Parathyroid adenoma (tissue), 2 donors: ENCODE measurements around the gene ADCY6.

Experiments used
- H2AFZ ChIP-seq: fragments of 300-600 bp; sonication (generic); one replicate; pipeline ENCODE4 v1.7.0; 2017; ENCODE audit warnings: antibody characterized with exemption, mild to moderate bottlenecking
- H3K27ac ChIP-seq: fragments of 300-600 bp; sonication (generic); one replicate; pipeline ENCODE4 v1.7.0; 2017
- H3K27me3 ChIP-seq: fragments of 300-600 bp; sonication (generic); one replicate; pipeline ENCODE4 v1.7.0; 2017; ENCODE audit warnings: low read length; ENCODE audit not compliant: control insufficient read depth, insufficient read depth
- H3K36me3 ChIP-seq: fragments of 300-600 bp; sonication (generic); one replicate; pipeline ENCODE4 v1.7.0; 2017; ENCODE audit warnings: low read length; ENCODE audit not compliant: control insufficient read depth, insufficient read depth
- H3K4me1 ChIP-seq: fragments of 300-600 bp; sonication (generic); one replicate; pipeline ENCODE4 v1.7.0; 2017; ENCODE audit warnings: control low read depth
- H3K4me2 ChIP-seq: fragments of 300-600 bp; sonication (generic); one replicate; pipeline ENCODE4 v1.7.0; 2017; ENCODE audit warnings: low read length
- H3K4me3 ChIP-seq: fragments of 300-600 bp; sonication (generic); one replicate; pipeline ENCODE4 v1.7.0; 2017; ENCODE audit warnings: low read depth, low read length
- H3K79me2 ChIP-seq: fragments of 300-600 bp; sonication (generic); one replicate; pipeline ENCODE4 v1.7.0; 2017; ENCODE audit warnings: control low read depth
- H3K9ac ChIP-seq: fragments of 300-600 bp; sonication (generic); one replicate; pipeline ENCODE4 v1.7.0; 2017; ENCODE audit warnings: mild to moderate bottlenecking
- H3K9me3 ChIP-seq: fragments of 300-600 bp; sonication (generic); one replicate; pipeline ENCODE4 v1.7.0; 2017; ENCODE audit warnings: low read length; ENCODE audit not compliant: control insufficient read depth
- TF ChIP-seq, protein P1 (sequence below): fragments of 300-600 bp; sonication (generic); IDR thresholded peaks from one replicate; pipeline ENCODE4 v1.7.0; 2017; ENCODE audit warnings: antibody characterized with exemption, mild to moderate bottlenecking
- donor health status: primary hyperparathyroidism.

The ADCY6 gene

DNA sequence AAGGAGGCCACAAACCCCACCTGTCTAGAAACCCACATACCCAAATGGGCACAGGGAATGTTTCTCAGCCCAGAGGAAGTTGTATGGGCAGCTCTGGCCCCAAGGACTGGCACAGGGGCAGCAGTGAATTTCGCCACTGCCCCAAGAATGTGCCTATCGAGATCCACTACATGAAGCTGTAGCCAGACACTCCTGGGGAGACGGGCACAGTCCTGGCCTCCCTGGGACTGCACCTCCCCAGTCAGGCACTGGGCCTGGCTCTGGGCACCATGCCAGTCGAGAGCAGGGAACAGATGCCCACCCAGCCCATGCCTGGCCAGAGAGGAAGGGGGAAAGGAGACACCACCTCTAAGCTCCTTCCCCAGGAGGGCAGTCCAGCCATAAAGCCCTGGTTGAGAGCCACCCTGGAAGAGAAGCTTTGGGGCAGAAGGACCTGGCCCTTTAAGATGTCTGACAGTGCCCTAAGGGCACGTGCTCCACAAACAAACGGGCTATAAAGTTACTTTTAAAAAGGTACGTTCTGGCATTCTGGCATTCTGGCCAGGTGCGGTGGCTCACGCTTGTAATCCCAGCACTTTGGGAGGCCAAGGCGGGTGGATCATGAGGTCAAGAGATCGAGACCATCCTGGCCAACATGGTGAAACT, 8.4 kb downstream of the ADCY6 start:
- no peaks in the 10 kb centered on the region for H3K9me3 ChIP-seq
- TF ChIP-seq, protein P1, sequence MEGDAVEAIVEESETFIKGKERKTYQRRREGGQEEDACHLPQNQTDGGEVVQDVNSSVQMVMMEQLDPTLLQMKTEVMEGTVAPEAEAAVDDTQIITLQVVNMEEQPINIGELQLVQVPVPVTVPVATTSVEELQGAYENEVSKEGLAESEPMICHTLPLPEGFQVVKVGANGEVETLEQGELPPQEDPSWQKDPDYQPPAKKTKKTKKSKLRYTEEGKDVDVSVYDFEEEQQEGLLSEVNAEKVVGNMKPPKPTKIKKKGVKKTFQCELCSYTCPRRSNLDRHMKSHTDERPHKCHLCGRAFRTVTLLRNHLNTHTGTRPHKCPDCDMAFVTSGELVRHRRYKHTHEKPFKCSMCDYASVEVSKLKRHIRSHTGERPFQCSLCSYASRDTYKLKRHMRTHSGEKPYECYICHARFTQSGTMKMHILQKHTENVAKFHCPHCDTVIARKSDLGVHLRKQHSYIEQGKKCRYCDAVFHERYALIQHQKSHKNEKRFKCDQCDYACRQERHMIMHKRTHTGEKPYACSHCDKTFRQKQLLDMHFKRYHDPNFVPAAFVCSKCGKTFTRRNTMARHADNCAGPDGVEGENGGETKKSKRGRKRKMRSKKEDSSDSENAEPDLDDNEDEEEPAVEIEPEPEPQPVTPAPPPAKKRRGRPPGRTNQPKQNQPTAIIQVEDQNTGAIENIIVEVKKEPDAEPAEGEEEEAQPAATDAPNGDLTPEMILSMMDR, result no peak
- no peaks in the 10 kb centered on the region for H3K79me2 ChIP-seq
- no peak overlapping the region for H3K4me3 ChIP-seq
- no peaks in the 10 kb centered on the region for H3K36me3 ChIP-seq
- H3K27ac ChIP-seq, result peak overlapping the region; percentile 35
- H3K9ac ChIP-seq, result no peak overlapping the region
- H3K4me2 ChIP-seq, result no peak overlapping the region
- H2AFZ ChIP-seq, result no peak overlapping the region
- H3K4me1 ChIP-seq, result no peaks in the 10 kb centered on the region
- no peaks in the 10 kb centered on the region for H3K27me3 ChIP-seq

DNA sequence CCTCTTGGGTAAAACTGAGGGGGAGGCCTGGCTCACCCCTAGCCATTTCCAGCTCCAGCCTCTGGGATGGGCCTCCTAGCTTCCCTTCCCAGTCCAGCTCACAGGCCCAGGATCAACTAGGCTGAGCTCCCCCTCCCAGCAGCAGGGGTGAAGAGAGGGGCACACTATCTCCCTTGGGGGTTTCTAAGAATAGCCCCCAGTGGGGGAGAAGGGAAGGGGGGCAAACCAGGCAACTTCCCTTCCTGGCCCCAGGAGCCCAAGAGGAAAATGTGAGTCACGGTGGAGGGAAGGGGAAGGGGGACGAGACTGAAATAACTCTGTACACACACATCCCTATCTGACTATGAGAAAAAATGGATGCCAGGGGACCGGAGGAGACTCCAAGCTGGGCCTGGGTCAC, 9.0 kb downstream of the ADCY6 start:
- H3K9me3 ChIP-seq, result no peaks in the 10 kb centered on the region
- H3K9ac ChIP-seq, result no peak overlapping the region
- no peaks in the 10 kb centered on the region for H3K4me1 ChIP-seq
- no peak overlapping the region for H3K4me3 ChIP-seq
- no peaks in the 10 kb centered on the region for H3K27me3 ChIP-seq
- TF ChIP-seq, protein P1, result no peak
- H3K4me2 ChIP-seq, result no peak overlapping the region
- peak overlapping the region; percentile 35 for H3K27ac ChIP-seq
- no peaks in the 10 kb centered on the region for H3K79me2 ChIP-seq
- no peak overlapping the region for H2AFZ ChIP-seq
- no peaks in the 10 kb centered on the region for H3K36me3 ChIP-seq

DNA sequence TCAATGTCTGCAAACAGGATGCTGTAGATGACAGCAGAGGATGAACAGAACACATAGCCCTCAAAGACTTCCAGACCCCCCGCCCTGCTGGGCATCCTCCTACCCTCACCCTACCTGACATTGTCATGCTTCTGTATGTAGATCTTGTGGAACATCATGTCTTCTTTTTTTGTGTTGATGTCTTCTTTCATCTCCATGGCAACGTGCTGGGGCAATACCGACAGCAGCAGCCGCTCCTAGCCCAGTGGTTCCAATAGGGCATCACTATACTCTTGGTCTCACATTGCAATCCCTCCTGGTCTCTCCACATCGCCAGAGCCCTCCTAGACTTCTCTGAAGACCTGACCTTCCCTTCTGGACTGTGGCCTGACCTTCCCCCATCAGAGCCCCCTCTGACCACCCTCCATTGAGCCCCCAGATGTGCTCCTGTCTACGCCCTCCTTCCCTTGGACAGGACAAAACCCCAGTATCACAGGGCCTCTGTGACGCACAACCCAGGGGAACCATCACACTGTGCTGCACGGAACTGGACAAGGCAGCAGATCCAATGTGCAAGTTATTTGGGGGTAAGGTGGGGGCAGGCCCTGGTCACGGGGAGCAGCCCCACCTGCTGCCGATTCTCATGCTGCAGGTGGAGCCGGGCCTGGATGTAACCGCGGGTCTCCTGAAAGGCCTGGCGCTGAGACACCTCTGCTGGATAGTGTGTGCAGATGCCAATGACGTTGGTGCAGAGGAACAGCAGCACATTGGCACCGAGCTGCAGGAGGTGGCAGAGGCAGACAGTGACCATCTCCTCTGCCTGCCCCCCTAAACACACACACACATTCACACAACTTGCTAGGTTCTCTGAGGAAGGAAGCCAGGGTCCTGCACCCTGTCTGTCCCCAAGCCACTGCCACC, 11.1 kb downstream of the ADCY6 start:
- Histone ChIP-seq H3K79me2 (no peaks in the 10 kb centered on the region), H3K4me2 (no peak overlapping the region), H3K9ac (no peak overlapping the region), H3K27ac (no peak overlapping the region), H2AFZ (no peak overlapping the region), H3K4me1 (no peaks in the 10 kb centered on the region), H3K27me3 (no peaks in the 10 kb centered on the region), H3K9me3 (no peaks in the 10 kb centered on the region), H3K36me3 (no peaks in the 10 kb centered on the region), H3K4me3 (no peak overlapping the region)
- TF ChIP-seq, protein P1, result no peak

DNA sequence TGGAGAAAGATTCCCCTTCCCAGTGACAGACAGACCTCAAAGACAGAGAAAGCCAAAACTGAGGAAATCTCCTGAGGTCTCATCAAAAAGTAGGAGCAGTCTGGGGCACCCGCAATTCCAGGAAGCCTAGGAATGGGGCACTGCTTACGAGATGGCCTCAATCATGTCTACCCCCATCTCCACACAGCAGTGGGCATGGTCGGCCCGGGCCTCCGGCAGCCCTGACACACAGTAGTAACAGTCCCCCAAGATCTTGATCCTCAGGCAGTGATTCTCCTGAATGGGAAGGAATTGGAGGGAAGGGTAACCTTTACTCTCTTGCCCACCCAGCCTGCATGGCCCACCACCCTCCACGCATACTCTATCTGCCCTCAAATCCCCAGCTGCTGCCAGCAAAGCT, 11.9 kb downstream of the ADCY6 start:
- Histone ChIP-seq H2AFZ (no peak overlapping the region), H3K27ac (no peak overlapping the region), H3K79me2 (no peaks in the 10 kb centered on the region), H3K4me1 (no peaks in the 10 kb centered on the region), H3K9me3 (no peaks in the 10 kb centered on the region), H3K9ac (no peak overlapping the region), H3K4me3 (no peak overlapping the region), H3K27me3 (no peaks in the 10 kb centered on the region), H3K4me2 (no peak overlapping the region), H3K36me3 (no peaks in the 10 kb centered on the region)
- TF ChIP-seq, protein P1, result no peak
